Tibial nerve (tissue), 3 donors: Measurements from ENCODE around the gene MAX.

Experiments used
- CTCF ChIP-seq, 5 experiments: fragments of 200-600 bp in 3 of 5; fragments of 450-650 bp in 2 of 5; sonication (generic) in 3 of 5; IDR thresholded peaks; one replicate each; pipeline ENCODE4 v1.5.1; 2016 to 2019; ENCODE audit warnings: antibody characterized with exemption in 5 of 5, mild to moderate bottlenecking in 3 of 5, moderate library complexity in 2 of 5
- POLR2A ChIP-seq, 2 donors: fragments of 450-650 bp; IDR thresholded peaks; one replicate each; pipeline ENCODE4 v1.6.1; 2017; ENCODE audit warnings: antibody characterized with exemption in 2 of 2, mild to moderate bottlenecking in 2 of 2, moderate library complexity in 2 of 2

DNA sequence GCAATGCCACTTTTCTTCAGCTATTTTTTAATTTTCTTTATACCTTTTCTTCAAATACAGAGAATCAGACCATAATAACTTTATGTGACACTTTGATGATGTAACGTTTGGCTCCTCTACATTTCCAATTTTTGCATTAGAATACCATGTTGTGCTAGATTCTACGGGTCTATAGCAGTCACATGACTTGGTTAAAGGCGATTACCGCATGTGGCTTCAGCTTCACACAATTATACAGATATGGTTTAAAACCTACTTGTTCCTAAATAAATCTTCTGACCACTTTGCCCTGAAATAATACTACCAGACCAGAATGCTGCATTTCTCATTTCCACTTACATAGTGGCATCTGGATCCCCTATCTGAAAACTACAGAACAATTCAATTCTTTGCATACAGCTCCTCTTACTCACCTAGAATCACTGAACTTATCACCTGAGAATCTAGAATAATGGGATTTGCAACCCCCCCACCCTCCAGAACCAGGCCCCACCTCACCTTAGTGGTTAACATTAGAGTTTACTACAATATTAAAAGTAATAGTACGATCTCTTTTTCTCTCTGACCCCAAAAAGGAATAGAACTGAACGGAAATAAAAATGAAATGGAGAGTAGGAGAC lies 1.3 kb downstream of the MAX start:
- TF ChIP-seq CTCF (IDR thresholded peaks at IDR 0.05) (no peak), POLR2A (IDR thresholded peaks at IDR 0.05) (no peak)
